HG03045 (cell line): Measurements from ENCODE around the gene CFTR.

Source experiments
- ATAC-seq: cut with Tn5 transposase; IDR thresholded peaks from one replicate; pipeline ENCODE4 v1.9.1; 2021; ENCODE audit warnings: mild to moderate bottlenecking, moderate library complexity; ENCODE audit not compliant: unreplicated experiment

Gene CFTR

DNA sequence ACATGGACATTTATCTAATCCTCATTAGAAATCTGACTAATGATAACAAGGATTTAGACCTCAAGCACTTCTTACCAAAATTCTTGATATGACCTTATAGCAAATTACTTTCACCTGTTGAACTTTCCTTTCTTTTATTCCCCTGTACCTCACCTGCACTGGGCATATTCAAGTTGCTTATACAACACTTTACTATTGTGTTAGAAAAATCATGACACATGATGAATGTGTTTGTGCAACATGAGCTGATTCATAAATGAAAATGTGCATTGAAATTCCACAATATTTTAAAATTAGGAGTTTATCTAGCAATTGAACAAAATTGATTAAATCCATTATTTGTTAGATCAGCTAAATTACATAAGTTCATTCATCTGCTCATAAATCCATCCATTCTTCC lies 160.6 kb downstream of the CFTR start:
- ATAC-seq = no peak

DNA sequence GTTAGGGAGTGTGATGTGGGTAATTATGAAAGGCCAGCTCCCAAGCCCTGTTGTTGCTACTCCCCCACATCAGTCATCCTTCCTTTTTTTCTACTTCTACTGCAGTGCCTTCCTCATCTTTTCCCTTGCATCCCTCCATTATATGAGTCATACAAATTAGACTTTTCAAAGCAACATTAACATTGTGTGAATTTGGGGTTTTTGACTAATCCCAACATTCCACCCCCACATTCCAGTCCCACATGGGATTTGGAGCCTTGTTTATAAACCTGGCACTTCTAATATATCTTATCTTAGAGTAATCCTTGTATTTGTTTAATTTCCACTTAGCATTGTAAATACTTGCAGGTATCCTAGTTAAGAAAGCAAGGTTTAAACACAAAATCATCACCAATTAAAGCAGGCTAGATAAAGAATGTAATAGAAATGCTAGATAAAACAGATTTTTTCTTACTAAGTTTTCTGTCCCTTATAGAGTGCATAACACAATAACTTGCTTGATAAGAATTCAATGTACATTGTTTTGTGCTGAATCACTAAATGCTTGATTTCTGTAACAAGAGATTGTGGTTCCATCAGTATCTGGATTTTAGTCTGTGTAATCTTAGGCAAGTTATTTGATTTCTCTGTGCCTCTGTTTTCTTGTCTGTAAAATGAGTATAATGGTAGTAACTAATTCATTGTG lies 165.8 kb downstream of the CFTR start:
- ATAC-seq = no peak

GRCh38 chr7:117648203-117648866 lies 168.5 kb downstream of the CFTR start:
- ATAC-seq = no peak

DNA sequence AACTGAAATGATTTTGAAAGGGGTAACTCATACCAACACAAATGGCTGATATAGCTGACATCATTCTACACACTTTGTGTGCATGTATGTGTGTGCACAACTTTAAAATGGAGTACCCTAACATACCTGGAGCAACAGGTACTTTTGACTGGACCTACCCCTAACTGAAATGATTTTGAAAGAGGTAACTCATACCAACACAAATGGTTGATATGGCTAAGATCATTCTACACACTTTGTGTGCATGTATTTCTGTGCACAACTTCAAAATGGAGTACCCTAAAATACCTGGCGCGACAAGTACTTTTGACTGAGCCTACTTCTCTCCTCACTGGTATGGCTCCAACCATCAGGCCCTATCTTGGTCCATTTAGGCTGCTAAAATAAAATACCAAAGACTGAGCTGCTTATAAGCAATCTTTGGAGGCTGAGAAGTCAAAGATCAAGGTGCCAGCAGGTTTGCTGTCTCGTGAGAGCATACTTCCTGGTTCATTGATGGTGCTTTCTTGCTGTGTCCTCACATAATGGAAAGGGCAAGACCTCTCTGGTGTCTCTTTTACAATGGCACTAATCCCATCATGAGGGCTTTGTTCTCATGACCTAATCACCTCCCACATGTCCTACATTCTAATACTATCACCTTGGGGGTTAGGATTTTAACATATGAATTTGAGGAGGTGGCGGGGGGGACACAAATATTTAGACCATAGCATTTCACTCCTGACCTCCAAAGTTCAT lies 173.3 kb downstream of the CFTR start:
- ATAC-seq = no peak

- ATAC-seq = no peak
Observed at GRCh38 chr7:117654780-117655179, 175.0 kb downstream of the CFTR start.

GRCh38 chr7:117656806-117657205 lies 177.0 kb downstream of the CFTR start:
- ATAC-seq = no peak

DNA sequence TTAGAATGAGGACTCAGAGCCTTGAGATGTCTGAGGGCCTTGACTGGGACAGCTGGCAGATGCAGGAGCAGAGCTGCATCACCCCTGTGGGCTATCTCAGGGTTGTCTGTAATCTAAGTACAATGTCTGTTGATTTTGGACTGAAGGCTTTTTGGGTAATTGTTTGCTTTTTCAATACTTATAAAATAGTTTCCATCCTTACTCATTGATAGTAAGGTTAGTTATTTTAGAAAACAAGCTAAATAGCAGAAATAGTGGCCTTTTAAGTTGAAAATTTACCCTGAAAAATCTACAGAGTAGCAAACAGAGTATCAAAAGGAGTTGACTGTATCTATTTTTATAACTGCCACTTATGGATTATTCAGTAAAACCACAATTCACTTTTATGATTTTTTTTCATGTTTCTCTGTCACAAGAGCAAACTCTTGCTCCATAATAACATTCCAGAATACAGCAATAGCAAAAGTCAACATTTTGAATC lies 179.7 kb downstream of the CFTR start:
- ATAC-seq = no peak

DNA sequence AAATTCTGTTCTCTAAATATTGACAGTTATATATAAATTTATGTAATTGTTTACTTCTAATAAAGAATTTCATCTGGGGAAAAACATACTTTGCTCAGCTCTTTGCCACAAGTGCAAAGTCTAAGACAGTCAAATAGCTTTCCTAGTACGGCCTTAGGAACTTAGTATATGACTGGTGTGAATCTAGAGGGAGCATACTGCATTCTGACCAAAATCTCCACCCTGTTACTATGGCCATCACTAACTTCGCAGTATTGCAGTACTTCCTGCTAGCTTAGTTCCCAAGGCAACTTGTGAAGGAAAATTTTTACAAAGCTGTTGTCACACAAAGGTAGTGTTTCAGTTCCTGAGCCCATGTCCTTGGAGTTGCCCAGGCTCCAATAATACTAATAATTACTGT lies 181.5 kb downstream of the CFTR start:
- no peak for ATAC-seq

GRCh38 chr7:117664047-117664446 lies 184.2 kb downstream of the CFTR start:
- ATAC-seq = no peak

GRCh38 chr7:117665368-117665767 lies 185.5 kb downstream of the CFTR start:
- no peak for ATAC-seq

- ATAC-seq = no peak
Observed at GRCh38 chr7:117666031-117666430, 186.2 kb downstream of the CFTR start.

DNA sequence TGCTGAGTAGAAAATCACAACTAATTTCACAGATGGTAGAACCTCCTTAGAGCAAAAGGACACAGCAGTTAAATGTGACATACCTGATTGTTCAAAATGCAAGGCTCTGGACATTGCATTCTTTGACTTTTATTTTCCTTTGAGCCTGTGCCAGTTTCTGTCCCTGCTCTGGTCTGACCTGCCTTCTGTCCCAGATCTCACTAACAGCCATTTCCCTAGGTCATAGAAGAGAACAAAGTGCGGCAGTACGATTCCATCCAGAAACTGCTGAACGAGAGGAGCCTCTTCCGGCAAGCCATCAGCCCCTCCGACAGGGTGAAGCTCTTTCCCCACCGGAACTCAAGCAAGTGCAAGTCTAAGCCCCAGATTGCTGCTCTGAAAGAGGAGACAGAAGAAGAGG lies 186.9 kb downstream of the CFTR start:
- no peak for ATAC-seq

DNA sequence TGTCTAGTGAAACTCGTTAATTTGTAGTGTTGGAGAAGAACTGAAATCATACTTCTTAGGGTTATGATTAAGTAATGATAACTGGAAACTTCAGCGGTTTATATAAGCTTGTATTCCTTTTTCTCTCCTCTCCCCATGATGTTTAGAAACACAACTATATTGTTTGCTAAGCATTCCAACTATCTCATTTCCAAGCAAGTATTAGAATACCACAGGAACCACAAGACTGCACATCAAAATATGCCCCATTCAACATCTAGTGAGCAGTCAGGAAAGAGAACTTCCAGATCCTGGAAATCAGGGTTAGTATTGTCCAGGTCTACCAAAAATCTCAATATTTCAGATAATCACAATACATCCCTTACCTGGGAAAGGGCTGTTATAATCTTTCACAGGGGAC lies 187.6 kb downstream of the CFTR start:
- ATAC-seq = no peak

- ATAC-seq = no peak
Observed at GRCh38 chr7:117669818-117670217, 190.0 kb downstream of the CFTR start.

GRCh38 chr7:117672453-117672852 lies 192.6 kb downstream of the CFTR start:
- ATAC-seq = no peak

GRCh38 chr7:117673367-117673766 lies 193.5 kb downstream of the CFTR start:
- no peak for ATAC-seq

GRCh38 chr7:117673839-117674238 lies 194.0 kb downstream of the CFTR start:
- ATAC-seq = no peak

- ATAC-seq = no peak
Observed at GRCh38 chr7:117674617-117675016, 194.8 kb downstream of the CFTR start.

GRCh38 chr7:117675497-117676435 lies 195.9 kb downstream of the CFTR start:
- ATAC-seq = no peak

- ATAC-seq = no peak
Observed at GRCh38 chr7:117679120-117679519, 199.3 kb downstream of the CFTR start.
